Fibroblast of upper back skin (primary cell): Measurements from ENCODE around the gene ANXA10.
"Not testable (repeated sequence)": the region's sequence is repeated elsewhere in the genome, so short reads cannot be mapped to it uniquely, and the experiment has no call there.

ENCODE experiments used
- DNase-seq: peaks from one replicate; pipeline ENCODE4 v3.0.0-alpha.2; 2013

The ANXA10 gene

DNA sequence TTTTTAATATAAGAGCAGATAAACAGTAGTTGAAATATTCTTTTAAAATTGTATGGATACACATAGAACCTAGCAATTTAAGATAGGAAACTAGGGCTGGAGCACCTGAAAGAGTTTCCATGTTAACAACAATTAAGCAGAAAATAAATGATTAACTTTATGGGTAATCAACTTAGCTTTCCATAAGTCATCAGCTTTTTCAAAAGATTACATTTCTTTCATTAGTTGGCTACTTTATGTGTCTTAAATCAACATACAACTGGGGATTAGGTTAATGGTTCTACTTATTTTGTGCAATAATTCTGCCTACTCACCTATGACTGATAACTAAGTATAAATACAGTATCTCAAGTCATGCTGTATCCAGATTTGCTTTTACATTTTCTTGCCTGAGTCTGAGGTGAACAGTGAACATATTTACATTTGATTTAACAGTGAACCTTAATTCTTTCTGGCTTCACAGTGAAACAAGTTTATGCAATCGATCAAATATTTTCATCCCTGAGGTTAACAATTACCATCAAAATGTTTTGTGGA is at the start of gene ANXA10:
ANXA10 (plus strand) TSS at position 362 of the 537 bp plus-strand sequence; CDS start at position 526, 164 bp downstream.
- no peak for DNase-seq

DNA sequence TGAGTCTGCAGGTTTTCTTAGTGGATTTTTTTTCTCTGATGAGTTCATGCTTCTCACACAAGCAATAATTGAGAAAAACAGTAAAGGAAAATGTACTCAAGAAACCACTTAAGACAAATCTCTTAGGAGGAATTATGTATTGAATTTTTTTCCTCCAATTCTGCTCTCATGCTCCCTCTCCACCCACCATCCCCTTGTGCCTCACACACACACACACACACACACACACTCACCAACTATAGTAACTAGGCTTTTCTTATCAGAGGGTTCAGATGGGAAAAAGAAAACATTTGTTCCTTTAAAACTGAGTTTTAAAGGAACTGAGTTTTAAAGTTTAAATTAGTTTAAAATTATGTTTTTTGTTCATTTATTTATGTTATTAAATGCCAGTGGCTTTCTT is 47.0 kb upstream of the ANXA10 start:
- DNase-seq, result no peak

DNA sequence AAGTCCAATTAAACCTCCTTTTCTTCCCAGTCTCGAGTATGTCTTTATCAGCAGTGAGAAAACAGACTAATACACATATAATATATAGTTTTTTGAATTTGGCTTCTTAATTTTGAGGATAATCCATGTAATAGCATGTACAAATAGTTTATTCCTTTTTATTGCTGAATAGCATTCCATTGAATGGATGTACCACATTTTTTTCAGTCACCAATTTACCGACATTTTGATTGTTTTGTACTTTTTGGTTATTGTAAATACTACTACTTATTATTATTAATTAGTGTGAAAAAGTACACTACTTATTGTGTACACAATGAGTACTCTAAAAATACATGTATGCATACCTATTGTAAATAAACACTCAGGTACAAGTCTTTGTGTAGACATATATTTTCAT is 42.3 kb upstream of the ANXA10 start:
- no peak for DNase-seq

- DNase-seq, result no peak
Observed at GRCh38 chr4:168051526-168051925, 40.8 kb upstream of the ANXA10 start.

GRCh38 chr4:168057412-168057811 is 34.9 kb upstream of the ANXA10 start:
- DNase-seq, result no peak

- DNase-seq, result peak; percentile 69
Observed at GRCh38 chr4:168059251-168059650, 33.1 kb upstream of the ANXA10 start.

GRCh38 chr4:168063031-168063430 is 29.3 kb upstream of the ANXA10 start:
- no peak for DNase-seq

DNA sequence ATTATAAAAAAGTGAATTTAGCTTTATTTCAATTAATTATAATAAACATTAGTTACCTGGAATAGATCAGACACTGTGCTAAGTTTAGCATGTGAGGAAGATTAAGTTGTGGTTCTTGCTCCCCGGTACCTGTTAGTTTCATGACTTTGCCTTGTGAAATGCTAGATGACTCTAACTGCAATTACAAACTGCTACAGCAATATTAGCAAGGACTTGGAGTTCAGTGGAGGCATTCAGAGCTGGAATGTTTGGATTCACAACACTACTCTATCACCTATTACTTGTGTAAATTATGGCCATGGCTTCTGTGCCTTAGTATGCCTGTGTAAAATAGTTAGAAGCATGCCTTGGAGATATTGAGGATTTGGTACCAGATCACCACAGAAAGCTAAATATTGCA is 21.4 kb upstream of the ANXA10 start:
- no peak for DNase-seq

- no peak for DNase-seq
Observed at GRCh38 chr4:168071304-168071703, 21.0 kb upstream of the ANXA10 start.

DNA sequence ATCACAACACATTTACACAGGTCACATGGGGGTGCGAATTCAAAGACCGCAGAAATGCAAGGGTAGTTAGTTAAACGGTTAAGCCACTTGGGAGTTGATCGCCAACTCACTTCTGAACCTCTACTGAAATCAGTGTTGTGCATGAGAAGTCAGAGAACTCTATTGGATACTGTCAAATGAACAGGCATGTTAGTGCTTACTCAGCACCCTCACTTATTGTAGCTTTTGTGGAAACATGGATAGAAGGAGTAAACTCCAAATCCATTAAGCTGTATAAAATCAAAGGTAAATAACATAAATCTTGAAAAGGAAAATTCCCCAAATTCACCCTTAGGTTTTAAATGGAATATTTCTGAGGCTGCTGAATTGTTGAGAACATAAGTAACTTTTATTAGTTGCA is 17.5 kb upstream of the ANXA10 start:
- DNase-seq, result no peak

DNA sequence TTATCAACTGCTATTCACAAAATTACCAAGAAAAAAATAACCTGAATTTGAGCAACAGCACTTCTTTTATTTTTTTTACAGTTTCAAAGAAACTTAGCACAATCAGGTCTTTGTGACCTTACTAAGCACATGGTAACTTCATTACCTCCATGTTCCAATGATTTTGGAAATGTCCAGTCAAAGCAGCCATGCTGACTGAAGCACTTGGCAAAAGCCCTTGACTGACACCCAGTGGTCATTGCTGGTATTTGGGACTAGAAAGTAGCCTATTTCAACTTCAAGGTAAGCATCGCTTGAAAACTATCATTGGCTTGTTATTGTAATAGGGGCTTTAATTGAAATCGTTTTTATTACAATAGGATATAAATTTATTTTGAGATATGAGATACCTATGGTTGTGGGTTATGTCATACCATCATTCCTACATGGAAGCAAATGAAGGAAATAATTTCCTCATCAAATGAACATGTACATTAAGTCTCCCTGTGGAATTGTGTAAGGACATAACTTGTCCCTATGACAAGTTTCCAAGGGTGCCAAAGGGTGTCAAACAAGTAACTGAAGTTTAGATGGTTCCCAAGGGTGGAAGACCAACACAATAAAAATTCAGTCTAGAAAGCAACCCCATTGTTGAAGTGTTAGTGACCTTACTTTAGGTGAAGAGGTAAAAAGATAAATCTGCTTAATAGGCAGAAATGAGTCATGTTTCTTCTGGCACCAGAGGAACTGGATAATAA is 15.2 kb upstream of the ANXA10 start:
- peak; percentile 68 for DNase-seq

- DNase-seq, result no peak
Observed at GRCh38 chr4:168077726-168078239, 14.6 kb upstream of the ANXA10 start.

DNA sequence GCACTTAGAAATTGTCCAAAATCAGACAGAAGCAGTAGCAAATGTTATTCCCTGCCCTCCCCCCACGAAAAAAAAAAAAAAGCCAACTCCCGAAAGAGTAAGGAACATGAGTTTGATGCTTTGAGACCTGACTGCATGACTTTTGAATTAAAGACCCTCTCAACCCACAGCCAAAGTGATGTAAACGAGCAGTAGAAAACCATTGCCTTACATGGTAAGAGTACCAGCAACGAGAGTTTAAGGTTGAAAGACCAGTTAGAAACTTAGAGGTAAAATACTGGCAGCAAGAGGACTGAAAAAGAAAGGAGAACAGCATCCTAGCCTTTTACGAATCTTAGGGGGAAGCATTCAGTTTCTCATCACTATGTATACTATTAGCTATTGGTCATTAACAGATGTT is 10.0 kb upstream of the ANXA10 start:
- no peak for DNase-seq

GRCh38 chr4:168095776-168096406 is 3.6 kb downstream of the ANXA10 start:
- peak; percentile 35 for DNase-seq

DNA sequence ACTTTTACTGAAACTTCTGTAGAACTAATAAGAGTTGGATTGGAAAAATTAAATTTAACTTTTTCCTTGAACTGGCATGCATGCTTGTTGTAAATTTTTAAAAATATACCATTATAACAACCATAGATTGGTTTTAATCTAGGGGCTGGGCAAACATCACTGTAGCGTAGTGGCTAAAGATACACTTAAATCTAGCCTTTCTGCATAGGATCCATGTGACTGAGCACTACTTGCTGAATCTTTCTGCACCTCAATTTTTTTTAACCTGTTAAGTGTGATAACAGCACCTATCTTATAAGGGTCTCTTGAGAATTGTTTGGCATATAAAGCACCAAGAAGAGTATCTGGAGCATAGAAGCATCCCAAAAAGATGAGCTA is 4.1 kb downstream of the ANXA10 start:
- DNase-seq, result no peak

DNA sequence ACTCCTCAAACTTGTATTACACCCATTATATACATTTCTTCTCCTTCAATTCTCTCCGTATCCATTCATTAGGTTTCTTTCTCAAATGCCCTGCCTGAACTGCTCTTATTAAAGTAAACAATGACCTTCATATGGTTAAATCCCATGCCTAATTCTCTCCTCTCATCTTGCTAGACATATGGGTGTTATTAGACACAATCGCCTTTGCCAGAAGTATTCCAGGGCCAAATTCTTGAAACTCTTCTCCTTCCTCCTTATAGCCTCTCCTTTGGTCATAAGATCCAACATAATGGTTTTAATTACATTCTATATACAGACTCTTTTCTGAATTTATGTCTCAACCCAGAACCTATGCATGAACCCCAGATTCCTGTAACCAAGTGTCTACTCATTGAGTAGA is 4.8 kb downstream of the ANXA10 start:
- peak; percentile 48 for DNase-seq

- DNase-seq, result peak; percentile 24
Observed at GRCh38 chr4:168098248-168098717, 5.9 kb downstream of the ANXA10 start.

- DNase-seq, result no peak
Observed at GRCh38 chr4:168099195-168099594, 6.9 kb downstream of the ANXA10 start.

GRCh38 chr4:168101026-168101425 is 8.7 kb downstream of the ANXA10 start:
- DNase-seq, result no peak

DNA sequence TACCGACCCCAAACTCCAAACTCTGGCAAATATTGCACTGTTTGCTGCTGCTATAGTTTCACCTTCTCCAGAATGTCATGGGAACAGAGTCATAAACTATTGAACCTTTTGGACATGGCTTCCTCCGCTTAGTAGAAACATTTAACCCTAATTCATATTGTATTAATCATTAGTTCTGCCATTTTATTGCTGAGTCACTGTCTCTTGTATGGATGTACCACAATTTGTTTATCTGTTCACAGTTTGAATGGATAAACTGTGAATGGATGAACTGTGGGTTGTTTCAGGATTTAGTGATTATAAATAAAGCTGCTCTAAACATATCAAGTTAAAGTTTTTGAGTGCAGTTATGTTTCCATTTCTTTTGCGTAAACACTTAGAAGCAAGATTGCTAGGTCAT is 10.1 kb downstream of the ANXA10 start:
- DNase-seq, result no peak

GRCh38 chr4:168109527-168109926 is 17.2 kb downstream of the ANXA10 start:
- no peak for DNase-seq

- not testable (repeated sequence) for DNase-seq
Observed at GRCh38 chr4:168113059-168113458, 20.7 kb downstream of the ANXA10 start.

DNA sequence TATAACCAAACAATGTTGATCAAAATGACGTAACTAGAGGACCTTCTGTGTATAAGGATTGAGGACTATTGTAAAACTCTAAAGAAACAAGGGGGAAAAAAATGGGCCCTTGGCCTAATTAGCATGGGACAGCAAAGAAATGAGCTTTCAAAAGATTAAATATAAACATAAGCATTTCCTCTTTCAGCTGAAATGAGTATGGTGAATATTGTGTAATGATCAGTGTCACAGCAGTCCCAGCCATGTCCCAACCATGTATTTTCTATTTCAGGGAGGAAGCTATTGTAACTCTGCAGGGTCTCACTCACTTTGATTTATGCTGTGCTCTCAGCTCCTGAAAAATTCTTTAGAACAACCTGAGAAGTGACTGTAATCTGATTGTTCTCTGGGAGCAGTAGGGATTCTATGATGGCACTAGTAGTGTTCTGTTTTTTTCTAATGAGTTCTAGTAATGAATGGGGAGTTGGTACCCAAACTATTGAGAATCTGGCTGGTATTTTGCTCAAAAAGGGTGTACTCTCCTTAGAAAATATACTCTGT is 25.8 kb downstream of the ANXA10 start:
- DNase-seq, result no peak

- no peak for DNase-seq
Observed at GRCh38 chr4:168119100-168119499, 26.8 kb downstream of the ANXA10 start.
